Measurements from ENCODE around the gene NOTUM.

- no peak for TF ChIP-seq RAD21 (IDR thresholded peaks at IDR 0.05; ENCODE audit: low read depth)
- TF ChIP-seq REST (IDR thresholded peaks at IDR 0.05; ENCODE audit: low read depth), result no peak
- TF ChIP-seq TCF12 (IDR thresholded peaks at IDR 0.05; ENCODE audit: low read depth), result no peak
- TF ChIP-seq USF1 (IDR thresholded peaks at IDR 0.05), result no peak
- TF ChIP-seq CEBPB (IDR thresholded peaks at IDR 0.05), result no peak
- TF ChIP-seq TEAD4 (IDR thresholded peaks at IDR 0.05), result no peak
- no peak for TF ChIP-seq MAX (IDR thresholded peaks at IDR 0.05)
- no peak for TF ChIP-seq YY1 (IDR thresholded peaks at IDR 0.05; ENCODE audit: low read depth)
- TF ChIP-seq EP300 (IDR thresholded peaks at IDR 0.05; ENCODE audit: borderline replicate concordance), result no peak
- TF ChIP-seq ZBTB7A (IDR thresholded peaks at IDR 0.05; ENCODE audit: low read depth), result no peak
- no peak for TF ChIP-seq CREB1 (IDR thresholded peaks at IDR 0.05; ENCODE audit: low read depth)
- TF ChIP-seq TAF1 (IDR thresholded peaks at IDR 0.05; ENCODE audit: low read depth), result no peak
Observed at GRCh38 chr17:81955058-81955681, 5.8 kb downstream of the NOTUM start.
